Measurements from ENCODE around the gene ARHGEF16.

Gene ARHGEF16

DNA sequence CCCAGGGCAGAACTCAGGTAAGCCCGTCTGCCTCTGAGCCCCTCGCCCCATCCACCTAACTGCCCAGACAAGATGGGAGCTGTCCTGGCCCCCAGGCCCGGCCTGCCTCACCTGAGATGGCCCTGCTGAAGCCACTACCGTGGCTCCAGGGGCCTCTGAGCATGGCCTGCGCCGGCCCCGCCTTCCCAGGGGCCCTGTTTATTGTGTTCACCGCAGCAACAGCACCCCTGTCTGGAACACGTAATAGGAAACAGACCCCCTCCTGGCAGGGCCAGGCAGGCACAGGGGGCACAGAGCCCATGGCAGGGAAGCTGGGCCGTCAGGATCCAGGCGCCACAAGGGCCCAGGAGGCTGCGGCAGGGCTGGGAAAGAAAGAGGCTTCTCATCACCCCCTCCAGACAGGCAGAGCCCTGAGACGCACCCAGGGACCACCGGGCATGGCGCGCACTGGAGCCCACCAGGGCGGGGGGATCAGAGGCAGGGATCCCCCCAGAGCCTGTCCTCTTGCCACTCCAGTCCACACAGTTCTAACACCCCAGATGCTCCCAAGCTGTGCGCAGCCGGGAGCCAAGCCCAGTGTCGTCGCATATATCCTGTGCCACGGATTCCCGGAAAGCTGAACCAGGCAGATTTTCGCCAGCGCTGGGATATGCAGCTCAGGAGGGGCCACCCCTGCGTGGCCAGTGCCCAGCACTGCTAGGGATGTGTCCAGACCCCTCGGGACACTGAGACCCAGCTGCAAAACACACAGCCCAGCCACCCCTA, 62.6 kb downstream of the ARHGEF16 start:
- TF ChIP-seq, protein P1, sequence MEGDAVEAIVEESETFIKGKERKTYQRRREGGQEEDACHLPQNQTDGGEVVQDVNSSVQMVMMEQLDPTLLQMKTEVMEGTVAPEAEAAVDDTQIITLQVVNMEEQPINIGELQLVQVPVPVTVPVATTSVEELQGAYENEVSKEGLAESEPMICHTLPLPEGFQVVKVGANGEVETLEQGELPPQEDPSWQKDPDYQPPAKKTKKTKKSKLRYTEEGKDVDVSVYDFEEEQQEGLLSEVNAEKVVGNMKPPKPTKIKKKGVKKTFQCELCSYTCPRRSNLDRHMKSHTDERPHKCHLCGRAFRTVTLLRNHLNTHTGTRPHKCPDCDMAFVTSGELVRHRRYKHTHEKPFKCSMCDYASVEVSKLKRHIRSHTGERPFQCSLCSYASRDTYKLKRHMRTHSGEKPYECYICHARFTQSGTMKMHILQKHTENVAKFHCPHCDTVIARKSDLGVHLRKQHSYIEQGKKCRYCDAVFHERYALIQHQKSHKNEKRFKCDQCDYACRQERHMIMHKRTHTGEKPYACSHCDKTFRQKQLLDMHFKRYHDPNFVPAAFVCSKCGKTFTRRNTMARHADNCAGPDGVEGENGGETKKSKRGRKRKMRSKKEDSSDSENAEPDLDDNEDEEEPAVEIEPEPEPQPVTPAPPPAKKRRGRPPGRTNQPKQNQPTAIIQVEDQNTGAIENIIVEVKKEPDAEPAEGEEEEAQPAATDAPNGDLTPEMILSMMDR (IDR thresholded peaks at IDR 0.05; ENCODE audit: insufficient read depth, low read depth, low read length, missing control alignments), result no peak
- DNase-seq (ENCODE audit: low read depth), result no peak
- no peak overlapping the region for H3K4me3 ChIP-seq (ENCODE audit: low read depth, low read length)

DNA sequence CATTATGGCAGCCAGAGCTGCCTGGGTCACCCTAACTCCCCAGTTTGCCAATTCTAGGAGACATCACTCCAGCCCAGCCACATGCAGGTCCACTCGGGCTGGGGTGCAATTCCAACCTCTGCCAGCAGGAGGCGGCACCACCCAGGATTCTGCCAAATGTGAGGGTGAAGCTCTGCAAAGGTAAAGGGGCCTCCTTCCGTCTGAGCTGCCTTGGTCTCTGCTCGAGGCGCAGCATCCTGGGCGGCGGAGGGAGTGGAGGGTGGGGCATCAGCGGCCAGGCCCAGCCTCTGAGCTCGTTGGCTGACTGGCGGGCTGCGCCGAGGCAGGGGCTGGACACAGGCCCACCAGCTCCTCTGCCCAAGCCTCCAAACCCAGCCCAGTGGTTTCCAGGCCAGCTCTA, 63.8 kb downstream of the ARHGEF16 start:
- peak; percentile 32 for DNase-seq (ENCODE audit: low read depth)
- TF ChIP-seq, protein P1 (IDR thresholded peaks at IDR 0.05; ENCODE audit: insufficient read depth, low read depth, low read length, missing control alignments), result peak; percentile 72
- H3K4me3 ChIP-seq (ENCODE audit: low read depth, low read length), result no peak overlapping the region

DNA sequence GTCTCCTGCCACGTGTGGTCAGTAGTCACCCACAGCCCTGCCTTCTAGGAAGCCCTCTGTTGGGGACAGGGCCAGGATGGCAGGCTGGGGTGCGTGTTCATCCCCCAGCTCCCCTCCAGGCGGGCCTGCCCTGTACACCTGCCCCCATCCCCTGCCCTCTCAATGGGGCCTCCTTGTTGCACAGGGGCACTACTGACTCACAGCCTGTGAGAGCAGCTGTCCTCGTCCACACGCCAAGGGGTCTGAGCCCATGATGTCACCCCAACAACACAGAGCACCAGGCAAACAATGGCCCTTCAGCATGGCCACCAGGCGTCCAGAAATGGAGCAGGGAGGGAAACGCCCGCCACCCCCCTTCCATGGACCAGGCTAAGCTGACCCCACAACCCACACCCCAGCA, 64.3 kb downstream of the ARHGEF16 start:
- H3K4me3 ChIP-seq (ENCODE audit: low read depth, low read length), result no peak overlapping the region
- TF ChIP-seq, protein P1 (IDR thresholded peaks at IDR 0.05; ENCODE audit: insufficient read depth, low read depth, low read length, missing control alignments), result no peak
- DNase-seq (ENCODE audit: low read depth), result no peak

DNA sequence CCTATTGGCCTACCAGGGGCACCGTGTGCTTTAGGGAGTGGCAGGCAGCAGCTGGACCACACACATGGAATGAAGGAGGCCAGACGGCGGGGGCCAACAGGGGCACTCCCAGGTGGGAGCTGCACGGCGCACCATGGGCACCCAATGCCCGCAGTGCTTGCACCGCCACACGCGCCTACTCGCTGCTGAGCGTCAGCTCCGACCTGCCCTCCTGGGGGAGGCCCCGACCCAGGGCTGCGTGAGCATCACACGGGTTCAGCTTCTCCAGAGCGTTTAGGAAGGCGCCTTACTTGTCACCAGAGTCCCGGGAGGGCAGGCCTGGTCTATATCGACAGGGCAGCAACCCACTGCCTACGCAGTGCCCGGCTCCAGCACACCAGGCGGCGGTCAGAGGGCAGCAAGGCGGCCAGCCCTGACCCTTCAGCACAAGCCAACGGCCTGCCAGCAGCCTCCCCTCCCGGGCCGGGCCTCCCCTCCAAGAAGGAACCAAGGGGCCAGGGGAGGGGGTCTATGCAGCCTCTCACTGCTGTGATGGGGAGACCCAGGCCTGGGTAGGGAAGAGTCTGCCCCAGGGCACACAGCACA, 64.9 kb downstream of the ARHGEF16 start:
- H3K4me3 ChIP-seq (ENCODE audit: low read depth, low read length), result no peak overlapping the region
- TF ChIP-seq, protein P1 (IDR thresholded peaks at IDR 0.05; ENCODE audit: insufficient read depth, low read depth, low read length, missing control alignments), result no peak
- DNase-seq (ENCODE audit: low read depth), result no peak

DNA sequence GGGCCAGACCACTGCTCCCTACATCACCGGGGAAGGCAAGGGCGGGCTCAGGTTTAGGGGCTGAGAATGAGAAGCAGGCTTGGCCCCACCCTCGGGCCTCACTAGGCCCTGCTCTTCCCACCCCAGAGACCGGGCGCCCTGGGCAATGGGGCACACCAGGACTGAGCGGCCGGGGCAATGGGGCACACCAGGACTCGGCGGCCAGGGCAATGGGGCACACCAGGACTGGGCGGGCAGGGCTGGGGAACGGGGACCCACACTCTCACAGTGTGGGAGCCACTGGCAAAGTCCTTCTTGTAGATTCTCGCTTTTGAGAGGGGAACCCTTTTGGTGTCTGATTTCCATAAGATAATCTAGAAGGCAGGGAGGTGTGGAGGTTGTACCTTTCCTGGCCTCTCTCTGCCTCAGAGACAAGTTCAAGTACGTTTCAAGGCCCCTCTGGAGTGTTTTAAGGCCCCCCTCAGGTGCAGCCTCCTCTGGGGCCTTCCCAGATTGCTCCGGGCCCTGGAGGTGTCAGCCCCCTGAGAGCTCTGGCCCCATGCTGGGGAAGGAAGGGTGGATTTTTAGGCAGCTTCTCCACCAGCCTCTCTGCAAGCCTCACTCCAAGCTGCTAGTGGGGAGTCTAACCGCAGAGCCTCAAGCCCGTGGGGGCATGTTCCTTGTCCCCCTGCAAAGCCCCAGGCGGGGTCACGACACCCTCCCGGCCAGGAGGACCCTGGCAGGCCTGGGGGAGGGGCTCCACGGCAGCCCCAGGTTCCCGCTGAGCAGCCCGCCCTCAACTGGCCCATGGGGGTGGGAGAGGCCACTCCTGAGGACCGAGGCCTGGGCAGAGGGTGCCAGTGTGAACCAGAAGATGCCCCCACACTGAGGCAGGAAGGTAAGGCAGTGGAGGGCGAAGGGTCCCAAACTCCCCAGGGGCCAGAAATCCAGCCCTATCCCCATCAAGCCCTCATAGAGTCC, 66.2 kb downstream of the ARHGEF16 start:
- no peak for DNase-seq (ENCODE audit: low read depth)
- no peak overlapping the region for H3K4me3 ChIP-seq (ENCODE audit: low read depth, low read length)
- TF ChIP-seq, protein P1 (IDR thresholded peaks at IDR 0.05; ENCODE audit: insufficient read depth, low read depth, low read length, missing control alignments), result no peak

DNA sequence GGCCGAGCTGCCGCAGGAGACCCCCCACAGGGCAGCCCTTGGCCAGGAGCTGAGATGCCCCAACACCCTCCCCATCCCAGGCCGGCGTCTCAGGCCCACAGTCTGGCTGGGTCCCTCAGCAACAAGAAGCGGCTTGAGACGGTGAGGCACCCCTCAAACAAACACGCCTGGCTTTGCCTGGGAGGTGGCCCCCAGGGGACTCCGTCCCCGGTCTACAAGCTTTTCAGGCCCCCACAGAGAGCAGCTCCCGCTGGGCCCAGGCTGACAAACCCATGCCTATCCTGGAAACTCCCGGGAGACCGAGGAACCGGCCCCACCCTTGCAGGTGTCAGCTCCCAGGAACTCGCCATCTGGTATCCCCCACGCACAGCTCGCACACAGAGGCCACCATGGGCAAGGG, 67.0 kb downstream of the ARHGEF16 start:
- no peak overlapping the region for H3K4me3 ChIP-seq (ENCODE audit: low read depth, low read length)
- no peak for DNase-seq (ENCODE audit: low read depth)
- TF ChIP-seq, protein P1 (IDR thresholded peaks at IDR 0.05; ENCODE audit: insufficient read depth, low read depth, low read length, missing control alignments), result no peak
